CD4-positive, alpha-beta T cell treated with Interleukin-17A for 1 hour (primary cell): ENCODE data around the gene GALNT8.
"Not testable (repeated sequence)": the region's sequence is repeated elsewhere in the genome, so short reads cannot be mapped to it uniquely, and the experiment has no call there.

Source experiments
- DNase-seq: peaks from one replicate; pipeline ENCODE4 v3.0.0-alpha.2; 2020

The GALNT8 gene, protein sequence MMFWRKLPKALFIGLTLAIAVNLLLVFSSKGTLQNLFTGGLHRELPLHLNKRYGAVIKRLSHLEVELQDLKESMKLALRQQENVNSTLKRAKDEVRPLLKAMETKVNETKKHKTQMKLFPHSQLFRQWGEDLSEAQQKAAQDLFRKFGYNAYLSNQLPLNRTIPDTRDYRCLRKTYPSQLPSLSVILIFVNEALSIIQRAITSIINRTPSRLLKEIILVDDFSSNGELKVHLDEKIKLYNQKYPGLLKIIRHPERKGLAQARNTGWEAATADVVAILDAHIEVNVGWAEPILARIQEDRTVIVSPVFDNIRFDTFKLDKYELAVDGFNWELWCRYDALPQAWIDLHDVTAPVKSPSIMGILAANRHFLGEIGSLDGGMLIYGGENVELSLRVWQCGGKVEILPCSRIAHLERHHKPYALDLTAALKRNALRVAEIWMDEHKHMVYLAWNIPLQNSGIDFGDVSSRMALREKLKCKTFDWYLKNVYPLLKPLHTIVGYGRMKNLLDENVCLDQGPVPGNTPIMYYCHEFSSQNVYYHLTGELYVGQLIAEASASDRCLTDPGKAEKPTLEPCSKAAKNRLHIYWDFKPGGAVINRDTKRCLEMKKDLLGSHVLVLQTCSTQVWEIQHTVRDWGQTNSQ

DNA sequence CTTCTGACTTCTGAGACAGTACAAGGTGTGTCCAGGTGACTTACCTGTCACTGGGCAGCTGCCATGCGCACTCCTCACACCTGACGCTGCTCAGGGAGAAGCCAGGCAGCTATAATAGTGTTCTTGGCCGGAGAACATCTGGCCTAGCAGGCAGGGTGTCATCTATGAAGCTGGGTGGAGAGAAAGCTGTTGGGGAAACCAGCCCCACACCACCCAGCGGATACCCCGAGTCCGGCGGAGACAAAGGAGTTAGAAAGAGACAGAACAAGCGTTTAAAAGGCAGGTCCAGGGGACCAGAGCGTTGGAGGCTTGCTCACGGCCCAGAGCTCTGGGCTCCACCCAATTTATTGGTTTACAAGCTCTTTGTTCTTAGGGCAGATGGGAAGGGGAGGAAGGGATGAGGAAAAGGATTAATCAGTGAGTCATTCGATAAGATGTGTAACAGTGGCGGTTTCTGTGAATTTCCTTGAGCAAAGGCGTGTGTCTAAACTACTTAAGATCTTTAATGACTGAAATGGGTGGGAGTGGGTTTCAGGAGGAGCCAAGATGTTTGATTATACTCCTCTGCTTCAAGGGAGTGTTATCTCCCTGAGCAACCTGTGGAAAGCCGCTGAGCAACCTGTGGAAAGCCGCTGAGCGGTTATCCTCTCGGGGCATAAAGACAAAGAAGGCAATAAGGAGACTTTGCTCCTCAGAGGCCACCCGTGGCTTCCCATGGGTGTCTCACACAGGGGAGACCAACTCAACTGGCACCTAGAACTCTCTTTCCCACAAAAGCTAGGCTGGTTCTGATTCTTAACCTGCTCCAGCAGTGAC, at the start of gene GALNT8:
Gene GALNT8, plus strand, starts transcription at position 580 of the 816 bp plus-strand sequence. CDS start 278 bp downstream, outside the sequence.
- no peak for DNase-seq

DNA sequence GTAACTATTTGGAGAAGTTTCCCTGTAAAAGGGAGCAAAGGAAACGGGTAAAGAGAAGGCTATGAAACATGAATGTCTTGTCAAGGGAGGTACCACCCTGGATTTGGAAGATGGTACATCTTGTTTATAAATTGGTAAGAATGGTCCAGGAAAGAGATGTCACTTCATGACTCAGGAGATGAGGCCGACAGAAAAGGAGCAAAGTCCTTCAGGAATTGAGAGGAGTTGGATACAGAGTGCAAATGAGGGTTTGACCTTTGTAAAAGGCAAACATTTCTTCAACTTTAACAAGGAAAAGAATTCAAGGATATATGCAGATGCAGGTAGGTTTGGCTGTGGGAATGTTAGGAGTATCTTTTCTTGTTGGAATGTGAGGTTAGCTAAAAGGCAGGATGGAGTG, 40.5 kb upstream of the GALNT8 start:
- DNase-seq, result no peak

DNA sequence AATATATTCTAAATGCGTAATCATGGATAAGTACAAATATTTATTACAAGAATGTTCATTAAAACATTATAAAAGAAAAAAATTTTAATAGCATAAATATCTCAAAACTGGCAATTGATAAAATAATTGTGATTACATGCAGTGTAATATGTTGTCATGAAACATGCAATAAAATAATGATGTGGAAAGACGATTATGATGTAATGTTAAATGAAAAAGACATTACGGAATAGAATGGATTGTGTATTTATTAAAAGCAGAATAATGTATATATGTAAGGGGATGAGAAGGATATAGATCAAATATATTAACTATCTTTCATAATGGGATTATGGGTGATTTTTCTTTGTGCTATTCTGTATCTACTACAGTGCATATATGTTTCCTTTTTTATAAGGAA, 38.5 kb upstream of the GALNT8 start:
- no peak for DNase-seq

DNA sequence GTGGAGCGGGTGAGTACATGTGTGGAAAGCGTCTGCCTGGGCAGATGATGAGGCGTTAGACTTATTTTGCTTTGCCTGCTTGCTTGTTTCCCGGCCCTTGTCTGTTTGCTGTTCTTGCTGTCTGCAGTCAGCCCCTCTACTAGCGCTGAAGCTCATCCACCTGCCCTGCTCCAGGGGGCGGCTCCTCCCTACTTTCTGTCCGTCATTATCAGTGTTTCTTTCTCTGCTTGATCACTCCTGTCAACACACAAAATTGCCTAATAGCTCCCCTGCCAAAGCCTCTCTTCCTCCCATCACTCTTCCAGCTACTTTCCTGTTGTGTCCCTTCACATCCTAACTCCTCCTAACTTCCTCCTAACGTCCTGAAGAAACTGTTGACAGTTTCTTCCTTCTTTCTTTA, 34.9 kb upstream of the GALNT8 start:
- DNase-seq, result no peak

DNA sequence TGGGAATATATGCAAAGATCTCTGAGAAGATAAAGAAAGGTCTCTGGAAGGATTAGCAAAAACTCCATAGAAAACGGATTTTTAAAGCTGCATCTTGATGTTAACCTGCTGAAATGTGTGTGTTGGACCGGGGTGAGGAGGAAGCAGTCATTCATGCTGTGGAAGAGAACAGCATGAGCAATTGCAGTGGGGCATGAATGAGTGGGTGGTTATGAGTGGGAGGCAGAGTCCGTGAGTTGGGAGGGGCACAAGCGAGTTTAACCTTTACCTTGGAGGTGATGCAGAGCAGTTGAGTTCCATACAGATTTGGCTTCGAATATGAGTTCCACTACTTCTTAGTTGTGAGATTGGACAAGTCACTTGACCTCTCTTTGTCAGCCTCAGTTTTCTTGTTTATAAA, 29.4 kb upstream of the GALNT8 start:
- DNase-seq, result no peak

DNA sequence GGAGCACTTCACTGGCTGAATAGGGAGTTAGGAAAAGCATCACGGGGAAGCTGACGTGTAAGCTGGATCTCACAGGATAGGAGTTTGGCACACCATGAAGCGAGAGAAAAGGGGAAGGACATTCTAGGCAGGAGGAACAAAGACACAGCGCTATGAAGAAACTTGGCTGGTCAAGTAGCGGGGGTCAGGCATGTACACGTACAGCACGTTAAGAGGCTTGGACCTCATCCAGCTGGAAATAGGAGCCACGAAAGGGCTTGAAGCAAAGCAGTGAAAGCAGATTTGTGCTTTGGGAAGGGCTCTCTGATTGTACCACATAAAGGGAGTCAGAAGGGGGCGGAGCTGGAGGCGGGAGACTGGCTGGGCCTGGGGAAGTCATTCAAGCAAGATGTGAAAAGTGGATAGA, 19.6 kb upstream of the GALNT8 start:
- no peak for DNase-seq

DNA sequence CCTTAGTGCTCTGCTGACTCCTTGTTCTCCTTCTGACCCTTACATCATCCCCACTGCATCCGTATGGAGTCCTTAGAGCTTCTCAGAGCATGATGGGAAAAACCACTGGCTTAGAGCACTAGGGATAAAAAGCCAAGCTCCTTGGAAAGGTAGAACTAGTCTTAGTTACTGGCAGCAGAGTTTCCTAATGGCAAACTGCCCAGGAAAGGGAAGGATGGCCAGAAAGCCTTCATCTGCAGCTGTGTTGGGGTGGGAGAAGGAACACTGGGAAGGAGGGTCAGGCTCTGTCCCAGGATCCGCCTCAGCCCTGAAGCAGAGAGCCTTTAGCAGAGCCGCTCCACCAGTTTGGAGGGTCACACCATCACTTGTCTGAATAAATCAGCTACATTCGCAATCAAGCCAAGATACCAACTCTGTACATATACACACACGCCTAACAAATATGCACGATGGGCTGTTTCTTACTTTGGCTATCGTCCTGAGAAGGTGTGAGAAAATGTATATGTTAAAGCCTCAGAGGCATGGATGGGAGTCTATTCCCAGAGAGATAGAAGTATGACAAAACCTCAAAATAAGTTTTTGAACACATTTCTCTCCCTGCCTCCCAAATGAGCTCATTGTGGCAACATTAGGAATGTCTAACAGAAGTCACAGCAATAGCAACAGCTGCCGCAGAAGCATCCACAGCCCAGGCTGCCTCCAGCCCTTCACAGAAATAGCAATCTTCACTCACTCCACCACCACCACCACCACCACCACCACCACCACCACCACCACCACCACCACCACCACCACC, 18.6 kb upstream of the GALNT8 start:
- no peak for DNase-seq

DNA sequence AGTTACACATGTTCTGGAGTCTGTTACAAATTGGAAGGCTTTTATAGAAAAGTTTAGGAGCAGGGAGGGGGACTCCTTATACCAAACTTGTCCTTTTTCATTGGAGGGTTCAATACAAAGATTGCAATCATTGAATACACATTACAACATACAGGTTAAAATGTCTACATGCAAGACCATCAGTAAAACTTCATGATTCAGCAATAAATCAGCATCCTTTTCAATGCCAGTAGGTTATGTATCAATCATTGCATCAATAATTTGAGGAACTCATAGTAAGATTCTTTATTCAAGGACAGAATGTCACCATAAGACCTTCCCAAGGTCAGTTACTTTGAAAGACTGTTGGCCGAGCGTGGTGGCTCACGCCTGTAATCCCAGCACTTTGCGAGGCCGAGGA, 16.5 kb upstream of the GALNT8 start:
- DNase-seq, result no peak

DNA sequence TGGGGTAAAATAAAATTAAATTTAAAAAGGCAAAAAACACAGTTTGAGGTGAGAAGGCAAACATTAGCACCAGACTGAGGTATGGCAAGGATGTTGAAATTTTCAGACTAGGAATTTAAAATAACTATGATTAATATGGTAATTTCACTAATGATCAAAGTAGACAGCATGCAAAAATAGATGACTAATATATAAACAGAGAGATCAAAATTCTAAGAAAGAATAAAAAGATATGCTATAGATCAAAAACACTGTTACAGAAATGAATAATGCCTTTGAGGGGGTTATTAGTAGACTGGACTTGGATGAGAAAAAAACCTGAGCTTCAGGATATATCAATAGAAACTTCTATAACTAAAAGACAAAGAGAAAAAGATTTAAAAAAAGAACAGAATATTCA, 14.4 kb upstream of the GALNT8 start:
- no peak for DNase-seq

DNA sequence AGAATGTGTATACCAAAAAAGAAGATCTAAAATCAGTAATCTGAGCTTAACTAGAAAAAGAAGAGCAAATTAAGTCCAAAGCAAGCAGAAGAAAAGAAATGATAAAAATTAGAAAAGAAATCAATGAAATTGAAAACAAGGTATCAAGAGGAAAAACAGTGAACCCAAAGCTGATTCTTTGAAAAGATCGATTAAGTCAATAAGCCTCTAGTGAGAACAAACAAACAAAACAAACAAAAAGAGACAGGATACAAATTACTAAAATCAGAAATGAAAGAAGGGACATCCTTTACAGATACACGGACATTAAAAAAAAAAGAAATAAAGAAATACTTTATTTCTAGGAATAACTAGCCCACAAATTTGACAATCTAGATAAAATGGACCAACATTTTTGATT, 12.9 kb upstream of the GALNT8 start:
- no peak for DNase-seq

DNA sequence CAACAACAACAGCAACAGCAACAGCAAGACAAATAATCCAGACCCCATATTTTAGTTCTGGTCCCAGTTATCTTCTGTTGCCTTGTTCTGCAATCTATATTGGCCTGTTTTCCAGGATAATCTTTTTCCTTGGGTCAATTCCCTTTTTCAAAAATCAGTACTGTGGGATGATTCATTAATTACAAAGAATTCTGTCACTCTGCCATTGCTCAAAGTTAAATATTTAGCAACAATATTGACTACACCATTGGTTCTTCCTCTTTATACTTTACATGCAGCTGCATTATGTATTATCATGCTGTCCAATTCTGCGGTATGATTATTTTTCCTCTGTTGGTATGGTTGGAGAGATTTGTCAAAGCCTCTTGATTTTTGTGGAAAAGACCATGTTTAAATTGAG, 10.1 kb upstream of the GALNT8 start:
- DNase-seq, result no peak

DNA sequence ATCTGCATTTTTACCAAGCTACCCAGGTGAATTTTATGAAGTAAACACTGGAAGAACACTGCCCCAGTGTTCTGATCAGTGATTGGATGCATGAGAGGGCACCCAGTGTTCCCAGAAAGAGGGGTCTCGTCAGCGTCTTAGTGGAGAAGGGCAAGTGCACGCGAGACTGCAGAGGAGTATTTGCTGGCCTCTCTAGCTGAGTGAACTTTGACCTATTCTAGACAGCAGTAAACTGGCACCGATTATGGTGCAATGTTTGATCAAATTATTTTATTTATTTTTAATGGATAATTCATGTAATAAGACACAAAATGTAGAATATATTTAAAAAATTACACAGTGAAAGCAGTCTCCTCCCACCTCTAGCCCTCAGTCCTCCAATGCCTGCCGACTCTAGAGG, 5.3 kb upstream of the GALNT8 start:
- no peak for DNase-seq

DNA sequence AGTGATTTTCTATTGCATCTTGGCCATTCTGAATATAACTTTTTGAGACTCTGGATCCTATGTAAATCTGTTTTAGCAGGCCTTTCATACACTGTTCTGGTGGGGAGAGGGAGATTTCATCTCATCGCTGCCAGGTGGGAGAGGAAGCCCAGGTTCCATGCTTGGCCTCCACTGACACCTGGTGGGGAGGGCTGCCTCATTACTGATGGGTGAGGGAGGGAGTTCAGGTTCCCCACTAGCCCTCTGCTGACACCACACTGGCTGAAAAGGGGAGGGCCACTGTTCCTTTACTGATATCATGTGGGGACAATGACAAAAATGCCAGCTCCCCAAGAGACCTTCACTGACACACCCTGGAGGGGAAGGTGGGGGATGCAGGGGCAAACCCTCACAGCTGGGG, 2.4 kb upstream of the GALNT8 start:
- no peak for DNase-seq

DNA sequence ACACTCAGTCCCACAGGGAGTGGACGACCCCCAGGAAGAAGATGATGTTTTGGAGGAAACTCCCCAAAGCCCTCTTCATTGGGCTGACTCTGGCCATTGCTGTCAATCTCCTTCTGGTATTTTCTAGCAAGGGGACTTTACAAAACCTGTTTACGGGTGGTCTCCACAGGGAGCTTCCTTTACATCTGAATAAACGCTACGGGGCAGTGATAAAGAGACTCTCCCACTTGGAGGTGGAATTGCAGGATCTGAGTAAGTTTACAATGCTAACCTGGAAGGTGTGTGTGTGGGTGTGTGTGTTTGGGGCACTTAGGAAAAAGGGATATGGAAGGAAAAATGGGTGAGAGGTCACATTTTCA, 416 bp downstream of the GALNT8 start:
- no peak for DNase-seq

DNA sequence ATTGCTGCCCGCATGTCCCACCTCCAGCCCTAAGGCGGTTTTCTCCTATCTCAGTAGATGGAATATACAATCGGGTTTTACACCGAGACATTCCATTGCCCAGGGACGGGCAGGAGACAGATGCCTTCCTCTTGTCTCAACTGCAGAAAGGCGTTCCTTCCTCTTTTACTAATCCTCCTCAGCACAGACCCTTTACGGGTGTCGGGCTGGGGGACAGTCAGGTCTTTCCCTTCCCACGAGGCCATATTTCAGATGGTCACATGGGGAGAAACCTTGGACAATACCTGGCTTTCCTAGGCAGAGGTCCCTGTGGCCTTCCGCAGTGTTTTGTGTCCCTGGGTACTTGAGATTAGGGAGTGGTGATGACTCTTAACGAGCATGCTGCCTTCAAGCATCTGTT, 1.4 kb downstream of the GALNT8 start:
- not testable (repeated sequence) for DNase-seq

DNA sequence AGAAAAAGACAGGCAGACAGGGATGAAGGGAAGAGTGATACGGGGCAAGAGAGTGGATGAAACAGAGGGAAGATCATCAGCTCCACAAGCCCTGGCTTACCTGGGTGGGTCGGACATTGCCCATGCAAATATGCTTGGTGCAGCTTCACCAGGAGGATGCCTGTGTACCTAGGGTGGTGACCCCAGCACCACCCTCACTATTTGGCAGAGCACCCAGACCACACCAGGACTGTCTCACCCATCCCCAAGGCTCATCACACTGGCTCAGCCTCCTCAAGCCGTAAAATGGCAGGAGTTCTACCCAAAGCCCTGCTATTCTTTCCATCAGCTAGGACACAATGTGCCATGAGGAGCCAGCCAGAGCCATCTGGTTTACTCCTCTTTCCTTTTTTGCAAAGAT, 3.0 kb downstream of the GALNT8 start:
- DNase-seq, result no peak

DNA sequence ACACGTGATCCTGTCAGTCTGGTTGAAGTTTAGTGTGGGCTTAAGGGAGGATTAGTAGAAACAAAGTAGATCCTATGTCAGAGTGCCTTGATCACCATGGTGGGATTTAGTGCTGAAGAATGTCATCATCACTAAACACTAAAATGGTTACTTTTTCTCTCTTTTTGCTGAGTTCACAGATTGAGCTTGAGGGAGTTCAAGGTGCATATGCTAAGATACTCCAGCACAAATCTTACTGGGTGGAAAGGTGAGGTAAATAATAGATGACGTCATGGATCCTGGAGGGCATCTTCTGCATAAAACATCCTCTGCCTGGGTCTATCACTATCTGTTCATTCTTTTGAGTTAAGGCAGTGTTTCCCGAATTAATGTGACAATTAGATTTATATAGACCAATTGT, 4.9 kb downstream of the GALNT8 start:
- DNase-seq, result no peak

DNA sequence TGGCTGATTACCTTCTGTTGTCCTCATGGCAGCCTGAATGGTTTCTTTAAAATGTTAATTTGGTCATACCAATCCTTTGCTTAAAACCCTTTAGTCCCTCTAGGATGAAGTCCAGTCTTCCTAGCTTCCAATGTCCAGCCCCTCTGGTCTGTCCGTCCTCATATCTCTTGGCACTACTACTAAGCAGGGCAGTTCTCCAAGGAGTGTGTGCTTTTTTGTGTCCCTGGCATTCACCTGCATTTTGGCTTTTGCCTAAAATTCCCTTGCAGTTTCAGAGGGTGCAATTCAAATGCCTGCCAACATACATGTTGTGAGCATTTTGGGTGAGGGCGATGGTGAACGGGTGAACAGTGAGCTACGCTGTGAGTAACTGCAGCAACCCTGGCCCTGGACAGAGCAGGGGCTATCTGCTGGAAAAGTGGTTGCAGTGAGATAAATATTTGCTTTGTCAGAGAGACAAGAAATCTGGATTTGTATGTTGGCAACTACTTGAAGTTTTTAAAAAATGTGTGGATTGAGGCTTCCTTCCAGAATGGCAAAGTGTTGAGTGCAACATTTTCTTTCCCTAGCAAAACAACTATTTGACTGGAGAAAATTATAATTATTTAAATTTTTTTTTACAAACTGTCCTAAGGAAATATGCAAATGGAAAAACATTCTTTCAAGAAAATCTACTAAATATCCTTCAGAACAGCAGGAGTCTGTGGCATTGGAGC, 14.6 kb downstream of the GALNT8 start:
- no peak for DNase-seq

DNA sequence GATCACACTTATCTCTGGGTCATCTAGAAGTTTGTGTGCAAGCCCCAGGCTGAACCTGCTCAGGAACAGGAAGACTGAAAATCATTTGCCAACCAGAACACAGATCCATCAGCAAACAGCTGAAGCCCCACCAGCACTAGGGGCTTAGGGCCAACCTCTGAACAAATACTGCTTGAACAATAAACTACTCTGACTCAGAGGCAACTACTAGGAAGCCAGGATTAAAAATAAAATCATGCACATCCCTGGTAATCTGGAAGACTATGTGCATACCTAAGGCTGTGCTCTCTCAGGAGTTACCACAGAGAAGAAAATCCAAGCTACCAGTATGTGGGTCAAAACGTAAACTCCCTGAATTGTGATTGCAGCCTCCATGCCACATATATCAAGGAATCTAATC, 15.9 kb downstream of the GALNT8 start:
- no peak for DNase-seq

DNA sequence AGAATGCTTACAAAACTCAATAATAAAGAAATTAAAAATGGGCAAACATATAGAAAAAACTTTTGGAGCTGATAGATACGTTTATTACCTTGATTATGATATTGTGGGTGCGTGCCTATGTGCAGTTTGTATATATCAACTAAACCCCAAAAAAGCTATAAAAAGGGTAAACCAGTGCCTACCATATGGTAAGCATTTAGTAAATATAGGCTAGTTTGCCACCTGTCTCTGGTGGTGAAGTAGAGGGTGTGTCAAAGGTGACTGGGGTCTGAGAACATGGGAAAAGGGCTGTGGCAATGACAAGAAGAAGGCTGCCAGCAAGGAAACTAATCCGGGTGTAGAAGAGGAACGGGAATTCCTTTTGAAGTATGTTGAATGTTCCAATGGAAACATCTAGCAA, 18.3 kb downstream of the GALNT8 start:
- no peak for DNase-seq

DNA sequence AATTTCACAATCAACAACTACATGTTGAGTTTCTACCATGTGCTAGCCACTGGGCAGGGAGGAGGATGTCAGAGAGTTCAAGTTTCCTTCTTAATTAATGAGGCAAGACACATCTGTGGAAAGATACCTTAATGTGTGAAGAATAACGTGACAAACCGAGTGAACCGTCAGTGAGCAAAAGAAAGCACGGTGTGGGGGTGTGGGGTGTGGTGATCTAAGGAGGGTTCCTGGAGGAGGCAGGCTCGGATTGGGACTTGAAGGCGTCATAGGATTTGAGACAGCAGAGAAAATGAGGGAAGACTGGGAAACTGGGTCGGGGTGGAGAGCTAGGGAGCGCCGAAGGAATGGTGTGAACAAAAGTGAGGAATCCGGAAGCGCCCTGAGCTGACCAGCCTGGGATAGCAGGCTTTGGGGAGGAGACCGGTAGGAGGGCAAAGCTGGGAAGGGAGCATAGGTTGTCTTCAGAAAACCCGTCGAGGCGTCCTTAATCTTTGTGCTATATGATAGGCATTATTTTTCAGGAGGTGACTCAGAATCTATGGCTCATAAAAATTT, 22.3 kb downstream of the GALNT8 start:
- no peak for DNase-seq

DNA sequence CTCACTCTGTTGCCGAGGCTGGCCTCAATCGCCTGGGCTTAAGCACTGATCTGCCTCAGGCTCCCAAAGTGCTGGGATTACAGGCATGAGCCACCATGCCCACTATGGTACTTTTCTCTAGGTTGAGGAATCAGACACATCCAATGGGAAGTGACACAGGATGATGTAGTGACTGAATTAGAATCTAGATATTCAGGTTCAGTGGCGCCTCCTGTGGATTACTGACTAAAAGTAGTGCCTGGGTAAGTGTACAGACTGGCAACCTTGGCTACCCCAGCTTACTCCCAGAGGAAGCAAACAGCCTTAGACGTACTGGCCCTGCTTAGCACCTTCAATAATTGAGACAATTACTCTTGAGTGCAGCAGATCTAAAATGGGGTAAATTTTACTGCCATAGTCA, 22.8 kb downstream of the GALNT8 start:
- no peak for DNase-seq
